Measurements from ENCODE around the gene PCED1A. TPM values are rescaled to one million over a fixed set of nuclear protein-coding genes. Genes with fewer than 3 reads are reported as not detected.
"Not testable (repeated sequence)": the region's sequence is repeated elsewhere in the genome, so short reads cannot be mapped to it uniquely, and the experiment has no call there.

PCED1A gene
- total RNA-seq, 1 donor from 2014 or later: 29.2 TPM

DNA sequence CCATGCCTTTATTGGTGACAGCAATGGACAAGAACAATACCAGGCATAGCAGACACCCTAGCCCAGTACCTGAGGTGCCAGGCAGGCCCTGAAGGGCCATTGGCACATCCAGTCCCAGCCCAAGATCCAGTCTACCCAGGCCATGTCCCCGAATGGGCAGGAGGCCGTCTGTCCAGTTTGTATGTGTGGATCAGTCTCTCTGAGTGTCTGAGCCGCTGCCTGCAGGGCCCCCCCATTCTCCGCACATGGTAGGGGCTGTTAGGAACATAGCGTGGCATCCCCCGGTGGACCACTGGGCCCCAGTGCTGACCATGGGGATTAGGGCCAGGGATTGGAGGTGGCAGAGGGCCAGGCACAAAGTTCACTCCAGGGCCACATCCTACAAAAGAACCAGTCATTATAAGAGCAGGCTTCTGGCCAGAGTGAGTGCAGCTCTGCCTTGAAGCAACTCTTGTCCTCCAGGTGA lies 5.1 kb downstream of the PCED1A start:
- peaks cover 15% of the 10 kb centered on the region for H3K36me3 Mint-ChIP-seq (ENCODE audit: low read depth)
- no peak overlapping the region for H3K4me3 Mint-ChIP-seq (ENCODE audit: low read depth)
- no peak for DNase-seq (ENCODE audit: low spot score)
- no peak overlapping the region for H3K27ac Mint-ChIP-seq
- H3K4me1 Mint-ChIP-seq (ENCODE audit: low read depth): peaks cover 9% of the 10 kb centered on the region
- intact Hi-C loops (cut with micrococcal nuclease): no loop called here
- H3K9me3 Mint-ChIP-seq: peaks cover 3% of the 10 kb centered on the region
- no peaks in the 10 kb centered on the region for H3K27me3 Mint-ChIP-seq (ENCODE audit: low read depth)

GRCh38 chr20:2834401-2835110 lies 5.9 kb downstream of the PCED1A start:
- Mint-ChIP-seq H3K9me3 (peaks cover 3% of the 10 kb centered on the region), H3K27ac (no peak overlapping the region), H3K36me3 (ENCODE audit: low read depth) (peaks cover 14% of the 10 kb centered on the region), H3K4me1 (ENCODE audit: low read depth) (peaks cover 9% of the 10 kb centered on the region), H3K4me3 (ENCODE audit: low read depth) (no peak overlapping the region), H3K27me3 (ENCODE audit: low read depth) (peaks cover 4% of the 10 kb centered on the region)
- DNase-seq (ENCODE audit: low spot score): no peak
- intact Hi-C loops (cut with micrococcal nuclease): no loop called here

DNA sequence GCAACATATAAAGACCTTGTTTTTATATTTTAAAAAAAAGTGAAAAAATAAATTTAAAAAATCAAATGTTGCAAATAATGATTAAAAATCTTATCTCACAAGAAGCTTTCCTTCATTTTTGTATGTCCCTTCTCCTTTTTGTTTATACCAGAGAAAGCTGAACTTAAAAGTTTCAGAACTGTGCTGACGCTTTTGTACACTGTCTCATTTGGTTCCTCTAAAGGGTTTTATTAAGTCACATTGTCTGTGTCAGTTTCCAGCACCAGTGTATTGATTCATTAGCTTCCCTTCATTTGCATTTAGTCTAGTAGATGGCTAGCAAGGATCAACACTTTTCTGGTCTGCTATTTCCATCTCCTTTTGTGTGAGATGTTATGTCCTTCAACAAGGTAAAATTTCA lies 6.7 kb downstream of the PCED1A start:
- Mint-ChIP-seq H3K9me3 (no peaks in the 10 kb centered on the region), H3K27ac (no peak overlapping the region), H3K36me3 (ENCODE audit: low read depth) (peaks cover 11% of the 10 kb centered on the region), H3K4me3 (ENCODE audit: low read depth) (no peak overlapping the region), H3K4me1 (ENCODE audit: low read depth) (peaks cover 3% of the 10 kb centered on the region), H3K27me3 (ENCODE audit: low read depth) (peaks cover 10% of the 10 kb centered on the region)
- intact Hi-C loops (cut with micrococcal nuclease): no loop called here
- DNase-seq (ENCODE audit: low spot score): no peak

DNA sequence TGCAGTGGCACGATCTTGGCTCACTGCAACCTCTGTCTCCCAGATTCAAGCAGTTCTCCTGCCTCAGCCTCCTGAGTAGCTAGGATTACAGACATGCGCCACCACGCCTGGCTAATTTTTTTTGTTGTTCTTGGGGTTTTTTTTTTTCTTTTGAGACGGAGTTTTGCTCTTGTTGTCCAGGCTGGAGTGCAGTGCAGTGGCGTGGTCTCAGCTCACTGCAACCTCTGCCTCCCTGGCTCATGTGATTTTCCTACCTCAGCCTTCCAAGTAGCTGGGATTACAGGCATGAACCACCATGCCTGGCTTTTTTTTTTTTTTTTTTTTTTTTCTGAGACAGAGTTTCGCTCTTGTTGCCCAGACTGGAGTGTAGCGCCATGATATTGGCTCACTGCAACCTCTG lies 9.2 kb downstream of the PCED1A start:
- intact Hi-C loops (cut with micrococcal nuclease); H3K36me3 Mint-ChIP-seq (ENCODE audit: low read depth); H3K27ac Mint-ChIP-seq; H3K4me3 Mint-ChIP-seq (ENCODE audit: low read depth); DNase-seq (ENCODE audit: low spot score); H3K9me3 Mint-ChIP-seq: not testable (repeated sequence)
- Mint-ChIP-seq H3K4me1 (ENCODE audit: low read depth) (peaks cover 14% of the 10 kb centered on the region), H3K27me3 (ENCODE audit: low read depth) (peaks cover 33% of the 10 kb centered on the region)

- Mint-ChIP-seq H3K27ac (no peak overlapping the region), H3K4me3 (ENCODE audit: low read depth) (no peak overlapping the region), H3K9me3 (no peaks in the 10 kb centered on the region), H3K27me3 (ENCODE audit: low read depth) (peaks cover 39% of the 10 kb centered on the region), H3K36me3 (ENCODE audit: low read depth) (no peaks in the 10 kb centered on the region), H3K4me1 (ENCODE audit: low read depth) (peaks cover 20% of the 10 kb centered on the region)
- DNase-seq (ENCODE audit: low spot score): no peak
- intact Hi-C loops (cut with micrococcal nuclease): no loop called here
Observed at GRCh38 chr20:2829376-2829775, 11.1 kb downstream of the PCED1A start.

- no peak for DNase-seq (ENCODE audit: low spot score)
- intact Hi-C loops (cut with micrococcal nuclease): no loop called here
- H3K4me3 Mint-ChIP-seq (ENCODE audit: low read depth): no peak overlapping the region
- H3K4me1 Mint-ChIP-seq (ENCODE audit: low read depth): peaks cover 18% of the 10 kb centered on the region
- no peak overlapping the region for H3K27ac Mint-ChIP-seq
- no peaks in the 10 kb centered on the region for H3K36me3 Mint-ChIP-seq (ENCODE audit: low read depth)
- peaks cover 40% of the 10 kb centered on the region for H3K27me3 Mint-ChIP-seq (ENCODE audit: low read depth)
- H3K9me3 Mint-ChIP-seq: no peaks in the 10 kb centered on the region
Observed at GRCh38 chr20:2826655-2827054, 13.8 kb downstream of the PCED1A start.

DNA sequence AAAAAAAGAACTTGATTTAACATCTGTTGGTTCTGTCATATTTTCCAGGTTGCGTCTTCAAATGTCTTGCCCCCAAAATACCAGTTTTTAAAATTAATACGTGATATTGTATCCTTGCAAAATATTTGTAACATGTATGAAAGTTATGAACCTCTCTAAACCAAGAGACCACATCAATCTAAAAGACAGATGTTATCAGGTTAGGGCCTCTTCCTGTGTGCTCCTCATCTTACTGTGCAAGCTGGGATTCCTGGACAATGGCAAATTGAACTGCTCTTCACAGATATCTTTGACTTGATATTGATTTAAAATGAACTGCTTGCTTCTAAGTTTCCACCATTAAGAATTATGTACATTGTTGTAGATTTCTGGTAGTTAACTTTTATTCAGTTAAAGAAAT lies 14.7 kb downstream of the PCED1A start:
- no peaks in the 10 kb centered on the region for H3K36me3 Mint-ChIP-seq (ENCODE audit: low read depth)

DNA sequence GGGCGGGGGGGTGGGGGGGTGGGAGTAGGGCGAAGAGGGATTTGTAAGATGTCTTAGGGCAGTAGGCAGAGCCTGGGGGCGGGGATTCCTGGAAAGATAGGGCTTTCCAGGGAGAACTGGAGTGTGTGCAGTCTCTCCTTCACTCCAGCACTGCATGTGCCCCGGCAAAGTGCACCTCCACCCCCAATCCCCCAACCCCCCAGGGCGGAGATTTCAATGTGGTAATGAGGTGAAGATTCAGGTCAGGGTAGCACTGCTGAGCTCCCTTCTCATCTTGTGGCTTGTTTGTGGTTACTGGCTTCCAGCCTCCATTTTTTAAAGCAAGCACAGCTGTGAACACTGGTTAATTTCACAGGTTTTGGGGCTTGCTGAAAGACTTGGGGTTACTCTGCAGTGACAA lies 18.4 kb downstream of the PCED1A start:
- Mint-ChIP-seq H3K36me3 (ENCODE audit: low read depth) (no peaks in the 10 kb centered on the region), H3K9me3 (no peaks in the 10 kb centered on the region), H3K27me3 (ENCODE audit: low read depth) (peaks cover 48% of the 10 kb centered on the region), H3K4me3 (ENCODE audit: low read depth) (no peak overlapping the region), H3K27ac (no peak overlapping the region), H3K4me1 (ENCODE audit: low read depth) (peaks cover 21% of the 10 kb centered on the region)
- peak; percentile 56 for DNase-seq (ENCODE audit: low spot score)
- intact Hi-C loops (cut with micrococcal nuclease): no loop called here

More for the DNA sequence above, 14.7 kb downstream of the PCED1A start:
- DNase-seq (ENCODE audit: low spot score): no peak
- Mint-ChIP-seq H3K27me3 (ENCODE audit: low read depth) (peaks cover 44% of the 10 kb centered on the region), H3K4me1 (ENCODE audit: low read depth) (peaks cover 21% of the 10 kb centered on the region), H3K4me3 (ENCODE audit: low read depth) (peak overlapping the region; percentile 52), H3K27ac (no peak overlapping the region), H3K9me3 (no peaks in the 10 kb centered on the region)
- intact Hi-C loops (cut with micrococcal nuclease): no loop called here

DNA sequence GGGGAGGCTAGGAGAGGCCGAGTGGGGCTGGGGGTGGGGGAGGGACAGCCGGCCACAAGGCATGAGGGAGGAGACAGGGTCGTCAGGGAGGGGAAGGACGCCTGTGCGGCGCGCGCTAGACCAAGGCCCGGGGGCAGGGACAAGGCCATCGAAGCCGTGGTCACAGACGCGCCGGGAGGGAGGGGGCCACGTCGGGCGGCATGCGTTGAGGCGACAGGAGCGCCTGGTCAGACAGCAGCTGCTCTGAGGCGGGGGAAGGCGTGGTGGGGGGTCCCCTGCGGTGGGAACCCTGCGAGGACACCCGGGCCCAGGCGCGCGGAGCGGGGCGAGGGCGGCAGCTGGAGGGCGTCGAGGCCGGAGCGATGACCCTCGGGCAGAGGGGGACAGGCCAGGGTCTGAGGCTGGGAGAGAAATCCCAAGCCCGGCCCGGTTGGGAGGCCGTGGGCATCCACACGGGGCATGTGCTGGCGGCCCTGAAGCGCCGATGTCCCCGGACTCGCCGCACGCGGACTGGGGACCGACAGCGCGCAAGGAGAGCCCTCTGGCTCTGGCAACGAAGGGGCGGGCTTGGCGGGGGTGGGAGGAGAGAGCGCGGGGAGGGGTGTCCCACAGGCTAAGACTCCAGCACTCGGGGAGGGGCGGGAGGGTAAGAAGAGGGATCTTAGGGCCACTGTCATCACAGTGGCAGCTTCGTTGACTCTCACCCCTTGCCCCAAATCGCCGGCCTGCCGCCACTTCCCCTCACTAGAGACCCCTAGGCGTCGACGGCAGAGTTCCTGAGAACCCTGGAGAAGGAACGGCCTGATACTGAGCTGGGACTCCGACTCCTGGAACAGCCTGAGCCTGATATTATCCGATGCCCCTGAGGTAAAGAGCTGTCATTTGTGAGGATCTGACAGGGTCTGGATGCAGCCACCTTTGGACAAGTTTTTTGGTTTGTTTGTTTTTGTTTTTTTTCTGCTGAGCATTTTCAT lies 19.3 kb downstream of the PCED1A start:
- no peaks in the 10 kb centered on the region for H3K9me3 Mint-ChIP-seq
- DNase-seq (ENCODE audit: low spot score): no peak
- H3K4me3 Mint-ChIP-seq (ENCODE audit: low read depth): peak overlapping the region; percentile 39
- no peak overlapping the region for H3K27ac Mint-ChIP-seq
- intact Hi-C loops (cut with micrococcal nuclease): no loop called here
- H3K27me3 Mint-ChIP-seq (ENCODE audit: low read depth): peaks cover 40% of the 10 kb centered on the region
- H3K4me1 Mint-ChIP-seq (ENCODE audit: low read depth): peaks cover 12% of the 10 kb centered on the region
- no peaks in the 10 kb centered on the region for H3K36me3 Mint-ChIP-seq (ENCODE audit: low read depth)

DNA sequence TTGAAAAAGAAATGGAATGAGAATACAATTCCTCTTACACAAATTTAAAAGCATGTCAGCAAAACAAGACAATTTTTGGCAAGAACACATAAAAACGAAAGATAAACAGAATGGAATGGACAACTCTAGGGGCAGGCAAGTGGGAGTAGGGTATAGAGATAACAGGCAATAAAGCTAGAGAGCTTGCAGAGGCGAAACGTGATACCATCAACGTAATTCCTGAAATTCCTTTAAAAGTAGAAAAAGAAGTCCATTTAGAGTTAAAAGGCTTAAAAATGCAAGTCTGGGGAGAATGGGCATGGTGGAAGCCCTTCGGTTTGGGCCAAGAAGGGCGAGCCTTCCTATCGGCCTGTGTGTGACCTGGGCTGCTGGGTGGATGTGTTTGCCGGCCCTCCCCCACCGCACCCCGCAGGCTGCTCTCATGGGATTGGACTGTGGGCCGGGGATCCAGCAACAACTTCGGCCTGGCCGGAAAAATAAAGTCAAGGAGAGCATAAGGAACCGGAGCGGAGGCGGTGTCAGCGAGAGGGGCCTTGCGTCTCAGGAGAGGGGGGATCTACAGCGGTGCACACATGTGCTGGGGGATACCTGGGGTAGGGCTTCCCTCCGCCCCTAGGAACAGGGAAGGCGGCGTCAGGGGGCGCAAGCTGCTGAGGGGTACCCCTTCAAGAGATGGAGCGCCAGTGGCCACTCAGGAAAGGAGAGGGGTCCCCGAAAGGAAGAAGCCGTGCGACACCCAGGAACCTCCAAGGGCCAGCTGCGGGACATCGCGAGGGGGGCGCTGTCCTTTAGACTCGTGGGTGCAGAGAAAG lies 20.2 kb downstream of the PCED1A start:
- no peaks in the 10 kb centered on the region for H3K9me3 Mint-ChIP-seq
- H3K4me3 Mint-ChIP-seq (ENCODE audit: low read depth): no peak overlapping the region
- DNase-seq (ENCODE audit: low spot score): no peak
- H3K27ac Mint-ChIP-seq: no peak overlapping the region
- peaks cover 35% of the 10 kb centered on the region for H3K27me3 Mint-ChIP-seq (ENCODE audit: low read depth)
- intact Hi-C loops (cut with micrococcal nuclease): no loop called here
- H3K36me3 Mint-ChIP-seq (ENCODE audit: low read depth): no peaks in the 10 kb centered on the region
- peaks cover 7% of the 10 kb centered on the region for H3K4me1 Mint-ChIP-seq (ENCODE audit: low read depth)

GRCh38 chr20:2817891-2818595 lies 22.4 kb downstream of the PCED1A start:
- no peak overlapping the region for H3K4me3 Mint-ChIP-seq (ENCODE audit: low read depth)
- peaks cover 49% of the 10 kb centered on the region for H3K27me3 Mint-ChIP-seq (ENCODE audit: low read depth)
- no peak for DNase-seq (ENCODE audit: low spot score)
- intact Hi-C loops (cut with micrococcal nuclease): no loop called here
- no peaks in the 10 kb centered on the region for H3K36me3 Mint-ChIP-seq (ENCODE audit: low read depth)
- H3K9me3 Mint-ChIP-seq: peaks cover 4% of the 10 kb centered on the region
- no peak overlapping the region for H3K27ac Mint-ChIP-seq
- H3K4me1 Mint-ChIP-seq (ENCODE audit: low read depth): peaks cover 7% of the 10 kb centered on the region

DNA sequence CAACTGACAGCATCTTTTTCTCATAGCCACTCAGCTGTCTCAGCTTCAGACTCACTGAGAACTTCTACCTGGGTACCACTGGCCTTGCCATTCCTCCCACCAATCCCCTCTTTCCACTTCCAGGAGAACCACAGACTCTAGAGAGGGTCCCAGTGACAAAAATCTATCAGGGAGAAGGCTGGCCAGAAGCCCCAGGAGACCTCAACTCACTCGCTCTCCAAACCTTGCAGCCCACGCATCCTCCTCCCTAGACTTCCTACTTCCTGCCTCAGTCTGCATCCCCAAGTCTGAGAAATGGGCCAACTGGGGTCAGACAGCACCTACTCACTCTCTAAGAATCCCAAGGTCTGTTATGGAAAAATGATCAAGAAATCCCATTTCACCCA lies 23.1 kb downstream of the PCED1A start:
- peaks cover 7% of the 10 kb centered on the region for H3K9me3 Mint-ChIP-seq
- no peak overlapping the region for H3K27ac Mint-ChIP-seq
- no peaks in the 10 kb centered on the region for H3K36me3 Mint-ChIP-seq (ENCODE audit: low read depth)
- peaks cover 7% of the 10 kb centered on the region for H3K4me1 Mint-ChIP-seq (ENCODE audit: low read depth)
- no peak overlapping the region for H3K4me3 Mint-ChIP-seq (ENCODE audit: low read depth)
- intact Hi-C loops (cut with micrococcal nuclease): no loop called here
- DNase-seq (ENCODE audit: low spot score): no peak
- peaks cover 53% of the 10 kb centered on the region for H3K27me3 Mint-ChIP-seq (ENCODE audit: low read depth)
